Activated naive CD4-positive, alpha-beta T cell (primary cell): ENCODE results near the gene LIN7B.
"Not testable (repeated sequence)": the region's sequence is repeated elsewhere in the genome, so short reads cannot be mapped to it uniquely, and the experiment has no call there.

Experiments used
- DNase-seq, 4 experiments: peaks; one replicate each; lab custom pipeline; 2025; lab: John Stamatoyannopoulos, UW

The LIN7B gene

DNA sequence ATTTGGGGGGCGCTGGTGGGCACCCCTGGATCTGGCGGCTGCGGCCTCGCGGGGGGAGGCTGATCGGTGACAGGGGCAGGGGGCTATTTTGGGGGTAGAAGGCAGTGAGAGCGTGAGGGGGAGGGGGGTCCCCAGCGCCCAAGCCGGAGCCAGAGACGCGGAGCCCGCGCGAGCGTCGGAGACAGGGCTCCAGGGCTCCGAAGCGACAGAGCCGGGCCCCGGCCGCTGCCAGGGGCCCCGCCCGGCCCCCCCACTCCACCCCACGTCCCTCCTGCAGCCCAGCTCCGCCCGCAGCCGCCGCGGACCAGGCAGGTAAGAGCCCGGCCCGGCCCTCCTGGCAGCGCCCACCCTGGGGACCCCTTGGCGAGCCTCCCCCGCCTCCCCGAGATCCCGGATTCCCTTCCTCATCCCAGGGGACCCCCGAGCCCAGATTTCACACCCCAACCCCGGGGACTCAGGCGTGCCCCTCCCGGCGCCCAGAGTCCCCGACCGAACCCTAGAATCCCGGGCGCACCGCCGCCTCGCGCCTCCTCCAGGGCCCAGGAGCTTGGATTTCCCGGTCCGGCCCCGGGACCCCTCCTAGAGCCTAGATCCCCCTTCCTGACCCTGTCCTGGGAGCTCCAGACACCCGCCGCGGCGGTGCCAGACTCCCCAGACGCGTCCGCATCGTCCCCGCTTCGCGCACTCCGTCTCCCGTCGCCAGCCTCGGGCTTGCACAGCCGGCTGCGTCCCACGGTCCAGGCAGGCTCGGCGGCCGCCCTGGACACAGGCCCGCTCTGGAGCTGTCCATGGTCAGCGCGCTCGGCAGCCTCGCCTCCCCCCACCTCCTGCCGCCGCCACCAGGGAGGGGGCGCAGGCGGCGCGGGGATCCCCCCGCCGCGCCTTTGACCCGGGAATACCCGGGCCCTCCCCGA is 5.5 kb downstream of the LIN7B start, which contains the start of gene PPFIA3:
Gene PPFIA3, plus strand, starts transcription at position 134 of the 914 bp plus-strand sequence. CDS start 8,330 bp downstream, outside the sequence.
- no peak for DNase-seq

DNA sequence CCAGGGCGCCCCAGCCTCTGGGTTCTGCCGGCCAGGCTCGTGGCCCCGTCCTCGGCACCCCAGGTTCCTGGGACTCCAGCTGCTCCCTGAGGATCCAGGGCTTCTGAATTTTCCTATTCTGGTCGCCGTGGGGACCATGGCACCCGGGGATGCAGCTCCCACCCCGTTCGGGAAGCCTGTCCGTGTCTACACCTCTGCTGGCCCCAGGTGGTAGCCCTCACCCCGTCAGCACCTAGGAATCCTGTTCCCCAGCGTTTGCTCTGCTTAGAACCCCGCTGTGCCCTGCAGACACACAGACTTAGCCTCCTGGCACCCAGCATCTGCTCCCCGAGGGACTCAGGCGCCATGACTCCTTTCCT is 6.1 kb downstream of the LIN7B start:
- no peak for DNase-seq

DNA sequence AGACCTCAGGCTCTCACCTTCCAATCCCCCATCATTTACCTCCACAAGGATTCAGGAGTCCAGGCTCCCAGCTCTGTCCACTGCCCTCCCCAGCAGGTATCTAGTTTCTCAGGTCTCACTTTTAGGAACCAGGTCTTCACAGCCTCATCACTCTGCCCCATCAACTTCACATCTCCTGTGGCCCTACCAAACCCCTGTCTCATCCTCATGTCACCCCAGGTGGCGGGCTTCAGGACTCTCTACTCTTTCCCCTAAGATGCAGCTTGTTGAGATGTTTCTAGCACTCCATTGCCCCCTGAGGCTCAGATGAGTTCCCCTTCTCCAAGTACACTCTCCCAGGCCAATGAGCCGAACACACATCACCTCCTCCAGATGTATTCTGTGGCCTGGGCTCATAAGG is 6.7 kb downstream of the LIN7B start:
- no peak for DNase-seq

DNA sequence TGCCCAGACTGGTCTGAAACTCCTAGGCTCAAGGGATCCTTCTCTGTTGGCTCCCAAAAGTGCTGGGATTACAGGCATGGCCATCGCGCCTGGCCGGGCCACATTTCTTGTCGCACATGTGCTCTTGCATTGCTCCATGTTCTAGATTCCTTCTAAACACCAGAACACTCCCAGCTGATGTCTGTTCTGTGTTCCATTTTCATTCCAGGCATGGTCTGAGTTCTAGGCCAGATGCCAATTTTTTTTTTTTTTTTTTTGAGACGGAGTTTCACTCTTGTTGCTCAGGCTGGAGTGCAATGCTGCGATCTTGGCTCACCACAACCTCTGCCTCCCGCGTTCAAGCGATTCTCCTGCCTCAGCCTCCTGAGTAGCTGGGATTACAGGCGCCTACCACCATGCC is 7.7 kb downstream of the LIN7B start:
- not testable (repeated sequence) for DNase-seq

DNA sequence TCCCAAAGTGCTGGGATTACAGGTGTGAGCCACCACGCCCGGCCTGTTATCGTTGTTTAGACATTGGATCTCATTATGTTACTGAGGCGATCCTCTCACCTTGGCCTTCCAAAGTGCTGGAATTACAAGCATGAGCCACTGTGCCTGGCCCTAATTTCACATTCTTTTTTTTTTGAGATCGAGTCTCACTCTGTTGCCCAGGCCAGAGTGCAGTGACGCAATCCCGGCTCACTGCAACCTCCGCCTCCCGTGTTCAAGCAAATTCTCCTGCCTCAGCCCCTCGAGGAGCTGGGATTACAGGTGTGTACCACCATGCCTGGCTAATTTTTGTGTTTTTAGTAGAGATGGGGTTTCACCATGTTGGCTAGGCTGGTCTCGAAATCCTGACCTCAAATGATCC is 9.1 kb downstream of the LIN7B start:
- DNase-seq, result not testable (repeated sequence)

DNA sequence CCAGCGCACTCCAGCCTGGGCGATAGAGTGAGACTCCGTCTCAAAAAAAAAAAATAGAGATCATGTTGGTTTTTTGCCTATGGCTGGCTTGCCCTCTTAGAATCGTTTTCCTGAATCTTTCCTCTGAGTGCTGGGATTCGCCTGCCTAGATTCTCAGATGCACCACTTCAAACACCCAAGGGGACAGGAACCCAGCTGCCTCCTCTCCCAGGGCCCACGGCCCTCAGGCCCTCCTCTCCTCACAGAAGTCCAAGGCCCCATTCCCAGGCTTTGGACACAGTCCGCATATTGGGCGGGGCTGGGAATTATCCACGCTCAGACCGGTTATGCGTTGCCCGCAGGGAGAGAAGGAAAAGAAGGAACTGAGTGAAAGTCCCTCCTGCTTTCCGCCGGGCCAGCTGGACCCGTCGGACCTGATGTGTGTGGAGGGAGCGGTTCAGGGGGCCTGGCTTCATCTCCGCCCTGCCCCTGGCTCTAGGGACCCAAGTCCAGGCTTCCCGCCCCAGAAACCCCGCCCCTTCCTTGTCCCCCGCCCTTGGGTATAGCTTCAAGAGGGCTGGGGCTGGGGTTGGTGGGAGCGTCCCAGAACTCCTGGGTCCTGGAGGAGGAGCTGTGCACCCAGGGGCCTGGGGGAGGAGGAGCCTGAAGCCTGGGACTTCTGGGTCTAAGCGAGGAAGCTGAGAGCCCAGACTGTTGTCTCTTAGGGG is 11.0 kb downstream of the LIN7B start:
- DNase-seq, result no peak

DNA sequence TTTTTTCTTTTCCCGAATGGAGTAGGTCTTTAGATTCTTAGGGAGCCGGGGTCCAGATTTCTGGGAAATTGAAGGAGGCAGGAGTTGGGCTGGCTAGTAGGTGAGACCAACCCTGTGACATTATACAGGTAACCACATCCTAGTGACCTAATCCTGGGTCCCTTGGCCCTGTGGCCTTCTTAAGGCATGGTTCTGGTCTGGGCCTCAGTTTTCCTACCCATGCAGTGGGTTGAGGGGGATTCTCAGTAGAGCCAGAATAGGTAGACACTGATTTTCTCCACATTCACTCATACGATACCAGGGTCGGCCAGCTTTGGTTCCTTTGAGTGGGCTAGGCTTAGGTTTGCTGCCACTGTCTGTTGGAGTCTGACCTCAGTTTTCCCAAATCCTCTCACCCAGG is 12.4 kb downstream of the LIN7B start:
- DNase-seq, result no peak

DNA sequence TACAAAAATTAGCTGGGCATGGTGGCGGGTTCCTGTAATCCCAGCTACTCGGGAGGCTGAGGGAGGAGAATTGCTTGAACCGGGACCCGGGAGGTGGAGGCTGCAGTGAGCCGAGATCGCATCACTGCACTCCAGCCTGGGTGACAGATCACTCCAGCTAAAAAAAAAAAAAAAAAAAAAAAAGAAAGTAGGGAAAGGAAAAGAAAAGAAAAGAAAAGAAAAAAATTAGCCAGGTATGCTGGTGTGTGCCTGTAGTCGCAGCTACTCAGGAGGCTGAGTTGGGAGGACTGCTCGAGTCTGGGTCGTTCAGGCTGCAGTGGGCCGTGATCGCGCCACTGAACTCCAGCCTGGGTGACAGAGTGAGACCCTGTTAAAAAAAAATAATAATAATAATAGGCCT is 13.1 kb downstream of the LIN7B start:
- not testable (repeated sequence) for DNase-seq

DNA sequence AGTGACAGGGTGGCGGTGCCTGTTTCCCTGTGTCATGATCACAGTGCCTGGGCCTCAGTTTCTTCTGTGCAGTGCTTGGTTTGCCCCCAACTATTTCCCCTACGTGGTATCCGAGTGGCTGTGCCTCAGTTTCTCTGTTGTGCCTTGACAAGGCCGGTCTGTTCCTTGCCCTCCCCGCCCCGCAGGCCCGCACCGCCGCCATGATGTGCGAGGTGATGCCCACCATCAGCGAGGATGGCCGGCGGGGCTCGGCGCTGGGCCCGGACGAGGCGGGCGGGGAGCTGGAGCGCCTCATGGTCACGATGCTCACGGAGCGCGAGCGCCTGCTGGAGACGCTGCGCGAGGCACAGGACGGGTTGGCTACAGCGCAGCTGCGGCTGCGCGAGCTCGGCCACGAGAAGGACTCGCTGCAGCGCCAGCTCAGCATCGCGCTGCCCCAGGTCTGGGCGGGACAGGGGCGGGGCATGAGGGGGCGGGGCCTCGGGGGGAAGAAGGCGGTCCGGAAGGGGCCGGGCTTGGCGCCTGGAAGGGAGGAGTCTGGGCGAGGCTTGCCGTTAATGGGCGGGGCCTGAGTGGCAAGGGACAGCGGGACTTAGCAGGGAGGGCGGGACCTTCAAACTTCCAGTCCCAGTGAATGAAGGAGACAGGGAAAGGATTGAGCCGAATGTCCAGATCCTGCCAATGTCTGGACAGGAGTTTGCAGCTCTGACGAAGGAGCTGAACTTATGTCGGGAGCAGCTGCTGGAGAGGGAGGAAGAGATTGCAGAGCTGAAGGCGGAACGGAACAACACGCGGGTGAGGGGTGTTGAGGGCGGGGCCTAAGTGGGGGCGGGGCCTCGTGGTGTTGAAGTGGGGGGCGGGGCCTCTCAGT is 13.7 kb downstream of the LIN7B start:
- DNase-seq, result peak; percentile 87 to 95 (median 93)

DNA sequence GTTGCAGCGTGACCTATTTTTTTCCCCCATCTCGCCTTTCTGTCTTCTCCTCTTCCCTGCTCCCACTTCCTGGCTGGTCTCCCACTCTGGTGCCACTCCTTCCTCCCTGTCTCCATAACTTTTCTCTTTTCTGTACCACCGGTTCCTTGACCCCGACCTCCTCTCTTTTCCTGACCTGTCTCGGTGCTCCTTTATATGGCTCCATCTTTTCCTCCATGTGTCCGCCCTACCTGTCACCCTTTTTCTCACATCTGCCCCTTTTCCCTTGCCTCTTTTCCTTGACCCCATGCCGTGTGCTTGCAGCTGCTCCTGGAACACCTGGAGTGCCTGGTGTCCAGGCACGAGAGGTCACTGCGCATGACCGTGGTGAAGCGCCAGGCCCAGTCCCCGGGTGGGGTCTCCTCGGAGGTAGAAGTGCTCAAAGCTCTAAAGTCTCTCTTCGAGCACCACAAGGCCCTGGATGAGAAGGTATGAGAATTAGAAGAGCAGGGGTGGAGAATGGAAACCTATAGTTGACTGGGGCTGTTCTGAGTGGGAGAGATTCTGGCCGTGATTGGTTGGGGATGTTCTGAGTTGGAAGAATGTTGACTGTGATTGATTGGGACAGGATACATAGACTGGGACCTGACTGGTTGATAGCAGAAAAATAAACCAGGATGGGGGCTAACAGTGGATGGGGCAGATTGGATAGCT is 14.5 kb downstream of the LIN7B start:
- no peak for DNase-seq

DNA sequence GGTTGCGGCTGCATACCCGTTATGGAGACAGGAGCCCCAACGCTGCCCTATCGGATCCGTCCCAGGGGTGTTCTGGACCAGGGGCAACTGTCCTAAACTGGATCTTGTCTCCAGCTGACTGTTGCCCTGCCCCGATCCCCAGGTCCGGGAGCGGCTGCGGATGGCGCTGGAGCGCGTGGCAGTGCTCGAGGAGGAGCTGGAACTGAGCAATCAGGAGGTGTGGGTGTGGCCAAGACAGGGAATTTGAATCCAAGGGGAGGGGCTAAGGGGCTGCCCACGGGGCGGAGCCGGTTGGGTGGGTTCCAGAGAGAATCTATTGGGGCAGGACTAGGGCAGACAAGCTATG is 15.0 kb downstream of the LIN7B start:
- no peak for DNase-seq

DNA sequence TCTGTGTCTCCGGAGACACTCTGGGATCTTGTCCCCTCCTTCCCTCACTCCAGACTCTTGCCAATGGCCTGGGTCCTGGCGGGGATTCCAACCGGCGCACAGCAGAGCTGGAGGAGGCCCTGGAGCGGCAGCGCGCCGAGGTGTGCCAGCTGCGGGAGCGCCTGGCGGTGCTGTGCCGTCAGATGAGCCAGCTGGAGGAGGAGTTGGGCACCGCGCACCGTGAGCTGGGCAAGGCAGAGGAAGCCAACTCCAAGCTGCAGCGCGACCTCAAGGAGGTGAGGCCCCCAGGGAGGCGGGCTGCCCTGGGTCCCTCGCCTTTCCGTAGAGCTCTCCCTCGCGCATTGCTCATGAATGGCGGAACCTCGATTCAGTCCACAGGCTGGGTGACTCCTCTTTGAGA is 16.2 kb downstream of the LIN7B start:
- DNase-seq, result no peak

DNA sequence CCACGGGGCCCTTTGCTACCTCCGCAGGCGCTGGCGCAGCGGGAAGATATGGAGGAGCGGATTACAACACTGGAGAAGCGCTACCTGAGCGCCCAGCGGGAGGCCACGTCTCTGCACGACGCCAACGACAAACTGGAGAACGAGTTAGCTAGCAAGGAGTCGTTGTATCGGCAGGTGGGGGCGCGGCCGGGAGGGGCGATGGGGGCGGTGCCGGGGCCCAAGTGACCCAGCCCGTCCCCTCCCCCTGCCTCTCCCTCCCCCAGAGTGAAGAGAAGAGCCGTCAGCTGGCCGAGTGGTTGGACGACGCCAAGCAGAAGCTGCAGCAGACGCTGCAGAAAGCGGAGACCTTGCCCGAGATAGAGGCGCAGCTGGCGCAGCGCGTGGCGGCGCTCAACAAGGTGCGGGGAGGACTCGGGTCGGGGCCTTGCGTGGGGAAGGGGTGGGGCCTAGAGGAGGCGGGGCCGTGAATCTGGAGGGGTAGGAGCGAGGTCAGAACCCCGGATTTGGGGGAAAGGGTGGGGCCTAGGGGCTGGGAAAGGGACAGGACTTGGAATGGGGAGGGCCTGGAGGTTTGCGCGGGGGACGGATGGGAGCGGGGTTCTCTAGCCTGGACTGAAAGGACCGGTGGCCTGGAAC is 18.9 kb downstream of the LIN7B start:
- DNase-seq, result peak in 1 of 4 experiments; percentile 53

DNA sequence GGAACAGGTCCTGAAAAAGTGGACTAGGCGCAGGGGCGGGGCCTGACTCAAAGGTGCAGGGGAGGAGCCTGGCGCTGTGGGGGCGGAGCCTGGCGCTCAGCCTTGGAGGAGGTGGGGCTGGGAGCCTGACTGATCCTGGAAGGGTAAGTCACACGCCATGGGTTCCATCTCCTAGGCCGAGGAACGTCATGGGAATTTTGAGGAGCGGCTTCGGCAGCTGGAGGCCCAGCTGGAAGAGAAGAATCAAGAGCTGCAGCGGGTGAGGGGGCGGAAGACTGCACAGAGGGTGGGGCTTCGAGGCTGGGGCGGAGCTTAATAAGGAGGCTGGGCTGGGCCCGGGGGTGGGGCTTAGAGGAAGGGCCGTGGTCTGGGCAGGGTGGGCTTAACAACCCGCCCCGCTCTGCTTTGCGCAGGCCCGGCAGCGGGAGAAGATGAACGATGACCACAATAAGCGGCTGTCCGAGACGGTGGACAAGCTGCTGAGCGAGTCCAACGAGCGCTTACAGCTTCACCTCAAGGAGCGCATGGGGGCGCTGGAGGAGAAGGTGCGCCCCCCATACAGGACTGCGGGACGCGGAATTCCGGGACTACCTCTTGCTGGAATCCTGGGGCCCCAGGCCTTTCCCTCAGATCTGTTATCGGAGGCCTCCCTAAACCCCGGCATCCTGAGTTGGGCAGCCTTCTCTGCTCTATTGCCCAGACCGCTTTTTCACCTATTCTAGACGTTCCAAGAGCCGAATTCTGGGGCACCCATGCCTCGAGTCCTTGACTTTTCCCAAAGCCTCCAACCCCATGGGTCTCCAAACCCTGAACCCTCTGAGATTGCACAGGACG is 19.7 kb downstream of the LIN7B start:
- DNase-seq, result peak in 1 of 4 experiments; percentile 53

DNA sequence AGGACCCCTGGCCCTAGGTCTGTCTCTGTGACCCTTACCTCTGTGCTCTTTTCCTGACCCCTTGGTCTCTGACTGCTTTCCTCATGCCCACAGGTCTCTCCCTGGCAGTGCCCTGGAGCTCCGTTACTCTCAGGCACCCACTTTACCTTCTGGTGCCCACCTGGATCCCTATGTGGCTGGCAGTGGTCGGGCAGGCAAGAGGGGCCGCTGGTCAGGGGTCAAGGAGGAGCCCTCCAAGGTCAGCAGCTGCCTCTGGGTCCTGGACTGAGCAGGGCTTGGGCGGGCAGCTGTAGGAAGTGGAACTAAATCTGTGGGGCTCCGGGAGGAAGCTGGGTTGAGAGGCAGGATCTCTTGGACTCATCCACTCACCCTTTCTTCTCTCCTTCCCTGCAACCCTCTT is 21.5 kb downstream of the LIN7B start:
- no peak for DNase-seq

DNA sequence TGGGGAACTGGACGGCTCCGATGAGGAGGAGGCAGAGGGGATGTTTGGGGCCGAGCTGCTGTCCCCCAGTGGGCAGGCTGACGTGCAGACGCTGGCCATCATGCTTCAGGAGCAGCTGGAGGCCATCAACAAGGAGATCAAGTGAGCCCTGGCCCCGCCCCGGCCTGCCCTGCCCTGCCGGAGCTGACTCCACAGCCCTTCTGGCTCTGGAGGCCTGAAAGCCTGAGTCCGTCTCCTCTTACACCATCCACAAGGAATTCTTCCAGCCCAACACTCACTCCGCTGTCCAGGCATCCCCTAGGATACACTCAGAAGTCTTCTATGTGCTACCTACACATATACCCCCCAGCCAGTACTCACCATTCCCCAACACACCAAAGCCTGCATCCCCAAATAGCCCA is 22.6 kb downstream of the LIN7B start:
- DNase-seq, result no peak

DNA sequence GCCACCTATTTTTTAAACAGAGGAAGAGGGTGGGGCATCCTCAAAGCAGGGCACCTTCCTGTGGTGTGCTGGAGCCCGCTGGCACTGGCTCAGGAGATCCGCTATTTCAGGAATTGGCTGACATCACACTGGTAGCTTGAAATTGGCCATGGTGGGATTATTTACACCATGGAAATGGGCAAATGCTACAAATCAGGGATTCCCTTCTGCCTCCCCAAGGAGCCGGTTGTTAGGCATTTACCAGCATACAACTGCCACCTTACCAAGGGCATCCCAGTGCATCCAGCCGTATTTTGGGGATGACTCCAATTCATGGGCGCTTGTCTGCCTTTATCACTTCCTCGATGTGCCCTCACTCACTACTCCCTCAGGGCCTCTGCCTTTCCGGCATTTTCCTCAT is 26.8 kb downstream of the LIN7B start:
- DNase-seq, result no peak

DNA sequence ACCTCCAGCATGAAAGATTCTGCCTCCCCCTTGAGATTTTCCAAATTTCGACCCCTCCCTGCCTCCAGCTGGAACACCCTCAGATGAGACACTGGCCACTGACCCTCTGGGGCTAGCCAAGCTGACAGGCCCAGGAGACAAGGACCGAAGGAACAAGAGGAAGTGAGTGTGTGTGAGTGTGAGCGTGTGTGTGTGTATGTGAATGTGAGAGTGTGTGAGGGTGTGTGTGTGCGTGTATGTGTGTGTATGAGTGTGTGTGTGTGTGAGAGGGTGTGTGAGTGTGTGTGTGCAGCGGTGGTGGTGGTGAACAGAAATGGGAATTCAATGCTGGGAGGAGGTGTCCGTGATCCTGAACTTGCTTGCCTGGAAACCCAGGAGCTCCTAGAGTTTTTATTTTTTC is 27.2 kb downstream of the LIN7B start:
- no peak for DNase-seq

DNA sequence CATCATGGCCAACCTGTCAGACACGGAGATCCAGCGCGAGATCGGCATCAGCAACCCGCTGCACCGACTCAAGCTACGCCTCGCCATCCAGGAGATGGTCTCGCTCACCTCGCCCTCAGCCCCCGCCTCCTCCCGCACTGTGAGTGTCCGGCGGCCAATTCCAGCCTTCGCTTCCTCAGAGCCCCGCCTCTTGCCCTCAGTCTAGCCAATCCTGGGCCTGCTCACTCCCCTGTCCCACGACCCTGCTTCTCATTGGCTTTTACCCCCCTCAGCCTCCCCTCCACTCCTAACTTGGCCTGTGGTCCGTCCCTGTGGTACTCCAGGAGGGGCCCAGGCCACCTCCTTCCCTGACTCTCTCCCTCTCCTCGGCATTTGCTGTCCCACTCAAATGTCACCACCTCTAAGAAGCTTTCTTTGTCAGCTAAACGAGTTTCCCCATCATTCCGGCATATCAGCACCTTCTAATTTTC is 28.7 kb downstream of the LIN7B start:
- peak in 3 of 4 experiments; percentile 17 to 30 (median 24) for DNase-seq
